OCI-LY3 (cell line): ENCODE results near the gene GRIK4.

Experiments
- H2AFZ ChIP-seq: fragments of 200-600, 300-600 bp; shearing (Covaris generic); 2 replicates; pipeline ENCODE4 v1.6.0; 2014; ENCODE audit warnings: antibody characterized with exemption, low read depth, low read length
- H3K27ac ChIP-seq: fragments of 200-600, 300-600 bp; sonication (generic); 2 replicates; pipeline ENCODE4 v1.5.1; 2014; ENCODE audit warnings: mild to moderate bottlenecking, low read length, moderate library complexity, mixed read lengths
- H3K27me3 ChIP-seq: fragments of 200-600, 300-600 bp; sonication (generic); 2 replicates; pipeline ENCODE4 v1.6.1; 2014; ENCODE audit warnings: low read depth, low read length, mixed read lengths
- H3K36me3 ChIP-seq: fragments of 200-600, 300-600 bp; sonication (generic); replicated peaks from 2 replicates; pipeline ENCODE3; 2014; ENCODE audit warnings: low read depth, low read length, mixed read lengths
- H3K4me1 ChIP-seq: fragments of 300-600, 200-600 bp; sonication (generic); 2 replicates; pipeline ENCODE4 v1.6.1; 2014; ENCODE audit warnings: low read length, mixed read lengths
- H3K4me2 ChIP-seq: fragments of 200-600, 300-600 bp; sonication (generic); 2 replicates; pipeline ENCODE4 v1.6.1; 2014; ENCODE audit warnings: low read length, mixed read lengths
- H3K4me3 ChIP-seq: fragments of 300-600, 200-600 bp; sonication (generic); 2 replicates; pipeline ENCODE4 v1.5.1; 2014; ENCODE audit warnings: antibody characterized with exemption, mild to moderate bottlenecking, low read length, moderate library complexity
- H3K79me2 ChIP-seq: fragments of 300-600, 200-600 bp; shearing (Covaris generic); 2 replicates; pipeline ENCODE4 v1.6.1; 2014; ENCODE audit warnings: mild to moderate bottlenecking, low read length, mixed read lengths
- H3K9ac ChIP-seq: fragments of 300-600, 200-600 bp; shearing (Covaris generic); 2 replicates; pipeline ENCODE4 v1.6.0; 2014; ENCODE audit warnings: mild to moderate bottlenecking, low read length, moderate library complexity
- H3K9me3 ChIP-seq: fragments of 200-600, 300-600 bp; shearing (Covaris generic); 2 replicates; pipeline ENCODE4 v1.6.1; 2014; ENCODE audit warnings: low read length, mixed read lengths; ENCODE audit not compliant: insufficient read depth
- H4K20me1 ChIP-seq: fragments of 200-600, 300-600 bp; sonication (generic); 2 replicates; pipeline ENCODE4 v1.6.1; 2016; ENCODE audit warnings: low read length, mixed read lengths; ENCODE audit not compliant: insufficient read depth
- CTCF ChIP-seq: fragments of 200-600, 300-600 bp; sonication (generic); IDR thresholded peaks from 2 replicates; pipeline ENCODE4 v1.5.1; 2014; ENCODE audit warnings: antibody characterized with exemption, low read length, low read depth
- EZH2phosphoT487 ChIP-seq: fragments of 200-600 bp; shearing (Covaris generic); IDR thresholded peaks from 2 replicates; pipeline ENCODE4 v1.6.1; 2018; ENCODE audit warnings: antibody characterized with exemption, mixed run types, low read depth

GRIK4 gene

DNA sequence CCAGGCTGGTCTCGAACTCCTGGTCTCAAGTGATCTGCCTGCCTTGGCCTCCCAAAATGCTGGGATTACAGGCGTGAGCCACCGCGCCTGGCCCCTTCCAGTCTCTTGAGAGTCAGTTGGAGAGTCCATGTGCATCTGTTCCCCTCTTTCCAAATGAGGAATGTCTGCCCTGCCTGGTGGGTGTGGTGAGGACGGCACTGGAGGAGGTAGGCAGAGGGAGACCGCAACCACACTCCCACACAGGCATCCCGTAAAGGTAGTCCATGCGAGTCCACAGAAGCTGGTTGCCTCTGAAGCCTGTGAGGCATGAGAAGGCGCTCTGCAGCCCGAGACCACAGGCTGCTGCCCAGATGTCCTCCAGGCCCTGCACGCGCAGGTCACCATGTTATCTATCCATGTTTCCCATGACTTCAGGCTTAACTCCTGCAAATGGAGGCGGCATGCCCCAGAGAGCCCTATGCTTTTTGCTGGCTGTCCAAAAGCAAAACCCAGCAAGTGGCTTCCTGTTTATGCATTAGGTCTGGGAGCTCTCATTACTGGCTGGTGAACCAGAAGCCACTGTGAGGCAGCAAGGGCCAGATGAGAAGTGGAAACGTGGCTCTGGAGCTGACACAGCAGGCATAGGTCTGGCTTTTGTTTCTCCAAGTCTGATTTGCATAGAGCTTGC is 43.4 kb downstream of the GRIK4 start:
- H3K36me3 ChIP-seq = no peaks in the 10 kb centered on the region
- H3K27ac ChIP-seq = no peak overlapping the region
- peaks cover 23% of the 10 kb centered on the region for H3K27me3 ChIP-seq
- no peak overlapping the region for H3K4me2 ChIP-seq
- no peaks in the 10 kb centered on the region for H3K9me3 ChIP-seq
- no peak overlapping the region for H3K9ac ChIP-seq
- no peaks in the 10 kb centered on the region for H3K4me1 ChIP-seq
- H3K79me2 ChIP-seq = no peaks in the 10 kb centered on the region
- H3K4me3 ChIP-seq = no peak overlapping the region
- TF ChIP-seq CTCF (no peak), EZH2phosphoT487 (no peak)
- no peaks in the 10 kb centered on the region for H4K20me1 ChIP-seq
- no peak overlapping the region for H2AFZ ChIP-seq

DNA sequence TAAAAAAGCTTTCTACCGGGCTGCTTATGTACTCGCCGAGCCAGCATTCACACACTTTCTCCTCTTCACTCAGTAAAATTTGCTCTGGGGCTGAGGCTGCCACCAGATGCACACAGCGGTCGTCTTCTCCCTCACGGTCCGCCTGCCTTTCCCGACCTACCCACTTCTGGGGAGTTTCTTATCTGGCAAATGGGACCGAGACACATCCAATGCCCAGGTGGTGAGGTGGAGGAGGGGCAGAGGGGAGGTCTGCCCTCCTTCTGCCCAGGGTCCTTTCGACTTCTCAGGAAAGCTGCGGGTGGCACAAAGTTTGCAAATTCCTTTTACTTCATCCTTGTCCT is 43.9 kb downstream of the GRIK4 start:
- Histone ChIP-seq H3K27me3 (peaks cover 23% of the 10 kb centered on the region), H3K9me3 (no peaks in the 10 kb centered on the region), H3K4me1 (no peaks in the 10 kb centered on the region), H3K4me3 (no peak overlapping the region), H4K20me1 (no peaks in the 10 kb centered on the region), H3K36me3 (no peaks in the 10 kb centered on the region), H3K79me2 (no peaks in the 10 kb centered on the region), H2AFZ (no peak overlapping the region), H3K9ac (no peak overlapping the region), H3K4me2 (no peak overlapping the region), H3K27ac (no peak overlapping the region)
- TF ChIP-seq CTCF = no peak
- no peak for TF ChIP-seq EZH2phosphoT487

- Histone ChIP-seq H3K36me3 (no peaks in the 10 kb centered on the region), H3K79me2 (no peaks in the 10 kb centered on the region), H3K27me3 (peaks cover 14% of the 10 kb centered on the region), H3K9ac (no peak overlapping the region), H3K4me2 (no peak overlapping the region), H2AFZ (no peak overlapping the region), H4K20me1 (no peaks in the 10 kb centered on the region), H3K4me1 (no peaks in the 10 kb centered on the region), H3K4me3 (no peak overlapping the region), H3K27ac (no peak overlapping the region), H3K9me3 (no peaks in the 10 kb centered on the region)
- TF ChIP-seq CTCF = no peak
- no peak for TF ChIP-seq EZH2phosphoT487
Observed at GRCh38 chr11:120556797-120557196, 45.2 kb downstream of the GRIK4 start.

DNA sequence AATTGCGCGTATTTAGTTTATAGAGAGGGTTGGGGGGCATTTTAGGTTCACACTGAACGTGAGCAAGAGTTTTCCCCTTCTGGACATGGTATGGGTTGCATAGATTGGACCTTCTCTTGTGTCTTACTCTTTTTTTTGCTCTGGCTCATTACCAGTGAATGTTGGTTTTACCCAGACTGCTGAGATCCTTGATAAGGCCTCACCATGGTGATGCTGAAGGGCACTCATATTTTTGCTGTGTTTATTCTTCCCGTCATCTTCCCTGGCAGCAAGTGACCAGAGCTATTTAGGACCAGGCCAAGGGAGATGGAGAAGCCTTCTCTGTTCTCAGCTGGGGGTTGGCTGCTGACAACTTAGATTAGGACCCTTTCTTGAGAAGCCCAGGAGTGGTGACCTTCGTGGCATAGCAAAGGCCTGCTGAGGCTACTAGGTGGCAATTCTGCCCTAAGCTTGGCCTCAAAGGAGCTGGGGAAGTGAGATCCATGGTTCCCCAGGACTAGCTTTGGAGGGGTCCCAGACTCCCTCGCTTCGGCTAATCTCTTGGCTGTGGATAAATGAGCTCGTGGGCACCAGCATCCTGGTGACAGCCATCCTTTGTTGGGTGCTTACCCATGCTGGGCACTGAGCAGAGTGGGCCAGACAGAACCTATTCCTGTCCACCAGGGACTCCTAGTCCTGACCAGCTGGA is 47.3 kb downstream of the GRIK4 start:
- no peak overlapping the region for H3K9ac ChIP-seq
- H3K4me3 ChIP-seq = no peak overlapping the region
- no peak overlapping the region for H2AFZ ChIP-seq
- H4K20me1 ChIP-seq = no peaks in the 10 kb centered on the region
- H3K36me3 ChIP-seq = no peaks in the 10 kb centered on the region
- no peak overlapping the region for H3K4me2 ChIP-seq
- H3K9me3 ChIP-seq = no peaks in the 10 kb centered on the region
- TF ChIP-seq EZH2phosphoT487 (no peak), CTCF (no peak)
- H3K27ac ChIP-seq = no peak overlapping the region
- peaks cover 21% of the 10 kb centered on the region for H3K27me3 ChIP-seq
- no peaks in the 10 kb centered on the region for H3K79me2 ChIP-seq
- H3K4me1 ChIP-seq = no peaks in the 10 kb centered on the region
